HG02938 (cell line): ENCODE data around the gene COPG2.
"Not testable (repeated sequence)": the region's sequence is repeated elsewhere in the genome, so short reads cannot be mapped to it uniquely, and the experiment has no call there.

Experiments
- ATAC-seq: cut with Tn5 transposase; IDR thresholded peaks from one replicate; pipeline ENCODE4 v1.9.1; 2021; ENCODE audit warnings: mild to moderate bottlenecking, moderate library complexity; ENCODE audit not compliant: unreplicated experiment

COPG2 gene

DNA sequence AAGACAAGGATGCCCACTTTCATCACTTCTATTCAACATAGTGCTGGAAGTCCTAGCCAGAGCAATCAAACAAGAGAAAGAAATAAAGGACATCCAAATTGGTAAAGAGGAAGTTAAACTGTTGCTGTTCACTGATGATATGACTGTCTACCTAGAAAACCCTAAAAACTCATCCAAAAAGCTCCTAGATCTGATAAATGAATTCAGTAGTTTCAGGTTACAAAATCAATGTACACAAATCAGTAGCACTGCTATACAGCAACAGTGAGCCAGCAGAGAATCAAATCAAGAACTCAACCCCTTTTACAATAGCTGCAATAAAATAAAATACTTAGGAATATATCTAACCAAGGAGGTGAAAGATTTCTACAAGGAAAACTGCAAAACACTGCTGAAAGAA lies 98.4 kb downstream of the COPG2 start:
- ATAC-seq: not testable (repeated sequence)

GRCh38 chr7:130566898-130567280 lies 101.7 kb downstream of the COPG2 start:
- no peak for ATAC-seq

DNA sequence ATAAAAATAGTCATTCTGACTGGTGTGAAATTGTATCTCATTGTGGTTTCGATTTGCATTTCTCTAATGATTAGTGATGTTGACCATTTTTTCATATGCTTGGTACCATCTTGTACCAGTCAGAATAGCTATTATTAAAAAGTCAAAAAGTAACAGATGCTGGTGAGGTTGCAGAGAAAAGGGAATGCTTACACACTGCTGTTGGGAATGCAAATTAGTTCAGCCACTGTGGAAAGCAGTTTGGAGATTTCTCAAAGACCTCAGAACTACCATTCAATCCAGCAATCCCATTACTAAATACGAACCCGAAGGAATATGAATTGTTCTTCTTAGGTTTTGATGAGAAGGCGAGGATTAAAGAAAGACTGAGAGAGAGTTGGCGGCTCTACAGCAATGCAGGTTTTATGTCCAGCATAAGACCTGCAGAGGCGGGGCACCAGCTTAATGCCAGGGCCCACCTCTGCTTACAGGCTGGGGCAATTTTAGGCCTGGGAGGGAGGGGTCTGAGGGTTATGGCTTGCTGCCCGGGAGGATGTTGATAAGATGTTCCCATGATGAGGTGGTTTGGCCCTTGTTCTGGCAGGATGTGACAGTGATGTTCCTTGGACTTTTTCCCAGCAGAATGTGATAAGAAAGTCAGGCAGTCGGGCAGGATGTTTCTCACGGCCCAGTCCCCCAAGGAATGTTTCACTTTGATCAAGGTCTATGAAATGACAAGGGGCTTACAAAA lies 102.2 kb downstream of the COPG2 start:
- ATAC-seq: no peak

DNA sequence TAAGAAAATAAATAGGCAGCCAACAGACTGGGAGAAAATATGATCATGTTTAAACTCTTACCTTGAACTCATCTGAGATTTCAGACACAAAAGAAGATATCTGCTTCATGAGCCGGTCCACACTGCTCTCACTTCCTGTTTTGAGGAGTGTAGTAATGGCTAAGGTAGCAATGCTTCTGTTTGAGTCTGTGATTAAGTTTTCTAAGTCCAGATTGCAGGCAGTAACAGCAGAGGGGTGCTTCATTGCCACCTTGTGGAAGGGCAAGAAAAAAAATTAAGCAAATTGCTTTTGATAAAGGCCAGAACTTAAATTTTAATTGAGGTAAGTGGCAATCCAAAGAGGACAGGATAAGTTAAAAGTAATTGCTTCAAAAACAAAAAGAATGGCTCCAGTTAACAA lies 107.6 kb downstream of the COPG2 start:
- ATAC-seq: peak; percentile 81

DNA sequence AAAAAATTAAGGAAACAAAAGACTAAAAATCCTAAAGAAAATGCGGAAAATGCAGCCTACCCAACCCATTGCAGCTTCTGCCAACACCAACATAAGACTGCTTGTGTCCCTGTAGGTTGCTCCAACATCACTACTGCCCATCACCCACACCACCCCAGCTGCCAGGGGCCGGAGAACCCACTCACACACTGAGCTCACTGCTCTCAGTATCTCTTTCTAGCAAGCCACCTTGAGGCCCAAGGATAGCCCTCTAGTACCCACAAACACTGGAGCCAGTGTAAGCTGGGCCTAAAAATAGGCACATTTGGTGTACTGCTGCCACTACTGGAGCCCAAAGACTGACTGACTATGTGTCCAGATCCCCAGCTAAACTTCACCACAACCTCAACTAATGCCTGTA lies 109.4 kb downstream of the COPG2 start:
- no peak for ATAC-seq

DNA sequence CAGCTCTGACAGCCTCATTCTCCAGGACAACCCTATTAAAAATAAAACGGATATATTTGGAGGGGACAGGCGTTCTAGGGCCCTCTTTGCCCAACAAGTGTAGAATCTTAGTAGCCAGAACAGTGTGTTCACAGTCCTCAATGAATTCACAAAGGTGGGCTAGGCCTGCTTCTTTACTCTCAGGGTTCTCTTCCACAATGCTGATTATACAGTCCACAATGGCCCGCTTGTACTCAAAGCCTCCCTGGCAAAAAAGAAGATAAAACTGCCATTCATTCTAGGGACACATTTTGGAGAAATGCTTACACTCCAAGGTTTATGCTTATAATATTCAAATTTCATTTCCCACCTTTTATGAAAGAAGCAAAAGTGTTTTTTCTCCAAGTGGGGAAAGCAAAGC lies 114.1 kb downstream of the COPG2 start:
- ATAC-seq: no peak

DNA sequence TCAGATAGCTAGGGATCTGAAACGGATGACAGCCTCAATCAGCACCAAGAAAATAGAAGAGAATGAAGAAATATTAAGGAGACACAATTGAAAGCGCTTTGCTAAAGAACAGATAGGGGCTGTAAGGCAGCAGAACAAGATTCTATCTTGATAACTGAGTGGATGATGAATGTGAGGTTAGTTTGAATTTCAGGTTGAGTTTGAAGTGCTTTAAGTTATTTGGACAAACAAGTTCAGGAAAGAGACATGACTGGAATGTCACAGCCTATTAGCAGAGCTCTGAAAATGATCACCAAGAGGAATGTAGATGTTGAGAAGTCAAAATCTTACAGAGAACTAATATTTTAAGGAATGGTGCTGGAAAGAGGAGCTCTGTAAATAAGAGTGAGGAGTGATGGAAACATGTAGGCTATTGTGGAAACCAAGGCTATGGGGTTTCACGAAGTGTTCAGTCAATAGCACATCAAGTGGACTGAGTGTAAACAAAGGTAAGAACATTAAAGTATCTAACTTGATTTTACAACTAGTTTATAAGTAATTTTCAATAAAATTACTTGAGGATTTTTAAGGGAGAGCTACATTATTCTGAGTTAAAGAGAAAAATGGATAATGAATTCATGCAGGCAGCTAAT lies 115.0 kb downstream of the COPG2 start:
- no peak for ATAC-seq

DNA sequence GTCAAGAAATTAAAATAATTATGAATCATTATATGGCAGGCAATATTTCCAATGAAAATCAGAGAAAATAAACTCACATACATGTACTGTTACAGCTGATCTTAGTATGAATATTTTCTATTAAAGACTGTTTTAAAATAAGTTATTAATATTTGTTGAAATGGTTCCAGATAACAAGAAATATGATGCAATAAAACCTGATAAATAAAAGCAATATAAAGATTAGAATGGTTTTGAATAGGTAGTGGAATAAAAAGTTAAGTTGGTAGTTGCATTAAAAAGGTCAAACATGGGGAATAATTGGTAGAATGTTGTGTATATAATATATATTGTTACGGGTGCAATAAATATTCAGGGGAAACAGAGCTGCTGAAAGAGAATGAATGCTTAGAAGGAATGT lies 124.2 kb downstream of the COPG2 start:
- ATAC-seq: no peak

DNA sequence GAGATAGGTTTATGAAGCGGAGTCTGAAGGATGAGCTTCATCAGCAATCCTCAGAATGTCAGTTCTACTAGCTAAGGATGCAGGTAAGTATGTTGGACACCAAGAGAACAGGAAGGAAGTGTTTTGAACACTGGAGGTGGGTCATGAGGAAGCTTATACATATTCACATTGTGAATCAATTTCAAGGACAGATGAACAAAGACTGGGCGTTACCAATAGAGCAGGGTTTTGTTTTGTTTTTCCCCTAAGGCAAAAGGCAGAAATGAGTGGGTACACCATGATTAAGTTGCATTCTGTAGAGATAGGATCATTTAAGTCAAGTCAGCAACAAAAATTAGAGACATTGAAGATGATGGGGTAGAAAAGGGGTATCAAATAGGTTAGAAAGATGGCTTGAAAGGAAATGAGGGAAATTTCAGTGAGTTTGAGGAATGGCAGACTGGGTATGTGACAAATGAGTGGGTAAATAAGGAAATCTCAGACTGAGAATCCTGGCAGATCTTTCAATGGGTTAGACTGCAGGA lies 125.0 kb downstream of the COPG2 start:
- no peak for ATAC-seq

DNA sequence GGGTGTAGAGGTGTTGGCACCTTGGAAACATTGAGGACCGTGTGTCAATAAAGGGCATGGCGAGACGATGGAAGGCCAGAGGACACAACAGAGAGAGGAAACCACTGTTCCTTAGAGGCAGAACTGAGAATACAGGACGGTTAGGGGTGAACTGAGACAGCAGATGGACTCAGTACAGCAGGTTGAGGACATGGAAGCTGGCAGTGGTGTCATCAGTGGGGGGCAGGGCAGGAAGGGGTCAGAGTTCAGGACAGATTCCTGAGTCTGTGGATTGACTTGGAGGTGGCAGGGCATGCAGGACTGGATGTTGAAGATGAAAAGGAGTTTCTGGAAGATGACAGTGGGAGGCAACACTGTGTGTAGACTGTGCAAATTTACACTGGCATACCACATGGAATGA lies 126.3 kb downstream of the COPG2 start:
- not testable (repeated sequence) for ATAC-seq

DNA sequence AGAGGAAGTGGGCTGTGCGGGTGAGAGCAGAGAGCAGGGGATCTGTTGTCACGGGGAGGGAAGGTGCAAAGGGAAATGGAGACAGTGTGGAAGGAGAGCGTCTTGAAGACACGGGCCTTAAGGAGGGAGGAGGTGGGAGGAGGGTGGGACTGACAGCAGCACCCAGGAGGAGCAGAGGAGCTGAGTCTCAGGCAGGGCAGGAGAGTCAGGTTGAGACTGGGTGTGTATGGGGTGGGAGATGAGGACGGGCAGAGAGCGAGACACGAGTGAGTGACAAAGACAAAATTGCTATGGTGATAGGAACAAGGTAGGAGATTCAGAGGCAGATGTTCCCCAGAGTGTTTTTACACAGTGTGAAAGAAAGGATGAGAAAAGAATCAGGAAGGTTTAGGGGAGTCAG lies 127.3 kb downstream of the COPG2 start:
- not testable (repeated sequence) for ATAC-seq

- ATAC-seq: not testable (repeated sequence)
Measured at GRCh38 chr7:130537894-130538293, 130.7 kb downstream of the COPG2 start.

- ATAC-seq: no peak
Measured at GRCh38 chr7:130529417-130529816, 139.1 kb downstream of the COPG2 start.

GRCh38 chr7:130527752-130528355 lies 140.7 kb downstream of the COPG2 start:
- ATAC-seq: not testable (repeated sequence)

GRCh38 chr7:130524628-130525027 lies 143.9 kb downstream of the COPG2 start:
- no peak for ATAC-seq

- ATAC-seq: not testable (repeated sequence)
Measured at GRCh38 chr7:130523519-130524125, 144.9 kb downstream of the COPG2 start.

DNA sequence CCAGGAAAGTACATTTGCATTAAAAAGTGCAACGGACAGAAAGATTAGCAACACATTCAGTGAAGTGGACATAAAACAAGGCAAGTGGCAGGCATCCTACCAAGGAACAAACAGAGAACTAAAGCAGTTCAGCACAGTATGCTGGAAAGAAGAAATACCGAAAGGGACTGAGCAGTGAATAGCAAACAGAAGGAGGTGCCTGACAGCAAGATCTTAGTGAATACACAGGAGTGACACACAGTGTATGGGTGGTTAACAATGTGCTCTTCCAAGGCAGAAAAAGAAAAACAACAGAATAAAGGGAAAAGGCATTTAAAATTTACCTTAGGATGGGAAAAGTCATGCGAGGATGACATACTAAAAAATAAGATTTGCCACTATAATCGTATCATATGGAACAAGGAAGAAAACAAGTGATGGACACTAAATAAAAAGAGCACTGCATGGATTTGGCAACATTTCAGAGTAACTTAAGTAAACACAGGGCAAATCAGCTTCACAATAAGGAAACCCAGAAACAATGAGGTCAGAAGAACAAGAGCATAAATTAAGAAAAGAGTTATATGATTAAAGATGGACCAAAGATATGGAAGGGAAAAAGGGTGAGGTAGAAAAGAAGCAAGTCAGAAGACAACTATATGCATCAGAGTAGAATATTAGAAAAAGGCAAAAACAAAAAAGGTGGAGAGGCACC lies 147.1 kb downstream of the COPG2 start:
- no peak for ATAC-seq

GRCh38 chr7:130515315-130516040 lies 153.1 kb downstream of the COPG2 start:
- ATAC-seq: no peak

DNA sequence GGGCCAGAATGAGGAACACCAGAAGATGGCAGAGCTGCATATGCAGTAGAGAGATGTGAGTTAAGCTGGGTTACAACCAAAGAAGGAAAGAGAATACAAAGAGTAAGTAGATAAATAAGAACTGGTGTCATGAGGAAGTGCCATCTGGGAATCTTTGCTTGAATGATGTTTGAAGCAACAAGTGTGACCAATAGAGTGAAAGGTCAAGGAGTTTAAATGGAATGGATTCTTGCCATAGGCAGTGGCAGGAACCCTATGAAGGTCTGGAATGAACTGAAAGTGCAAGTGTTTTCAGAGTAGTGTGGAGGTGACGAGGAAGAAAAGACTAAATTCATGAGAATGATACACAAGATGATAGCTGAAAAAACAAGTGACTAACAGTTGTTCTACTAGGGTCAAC lies 155.1 kb downstream of the COPG2 start:
- ATAC-seq: no peak

DNA sequence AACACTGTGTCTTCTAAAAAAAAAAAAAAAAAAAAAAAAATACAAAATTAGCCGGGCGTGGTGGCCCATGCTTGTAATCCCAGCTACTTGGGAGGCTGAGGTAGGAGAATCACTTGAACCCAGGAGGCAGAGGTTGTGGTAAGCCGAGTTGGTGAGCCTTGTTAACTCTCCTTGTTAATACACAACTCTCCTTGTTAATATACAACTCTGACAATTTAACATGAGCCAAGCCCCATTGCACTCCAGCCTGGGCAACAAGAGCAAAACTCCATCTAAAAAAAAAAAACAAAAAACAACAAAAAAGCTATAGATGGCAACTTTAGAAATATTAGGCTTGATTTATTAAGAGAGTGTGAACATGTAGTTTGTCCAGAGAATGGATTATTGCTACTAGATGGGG lies 156.5 kb downstream of the COPG2 start:
- ATAC-seq: not testable (repeated sequence)
